AG04450 (cell line): ENCODE data around the gene ATP2B2. TPM values are rescaled to one million over a fixed set of nuclear protein-coding genes. Genes with fewer than 3 reads are reported as not detected.

Experiments
- CTCF ChIA-PET: fragments of 300-600, 350-600 bp; formaldehyde crosslinking; extraction: SDS; loops from one replicate; lab custom pipeline; 2022; ENCODE audit warnings: antibody characterized with exemption, inconsistent platforms; lab: Charles Lee
- POLR2A ChIA-PET: fragments of 350-600 bp; formaldehyde crosslinking; extraction: SDS; loops from one replicate; lab custom pipeline; 2021; ENCODE audit warnings: antibody characterized with exemption, inconsistent platforms; lab: Yijun Ruan, JAX
- DNase-seq: peaks from one replicate; pipeline ENCODE4 v3.0.0-alpha.2; 2011; ENCODE audit warnings: low read depth, low spot score
- H3K27ac ChIP-seq: one replicate; pipeline ENCODE4 v1.5.1; 2012; ENCODE audit warnings: low read depth, low read length, control low read depth
- H3K27me3 ChIP-seq: one replicate; pipeline ENCODE4 v1.6.0; 2012; ENCODE audit warnings: low read length; ENCODE audit not compliant: control insufficient read depth, insufficient read depth
- H3K4me3 ChIP-seq: 2 replicates; pipeline ENCODE4 v1.5.1; 2011; ENCODE audit warnings: mild to moderate bottlenecking, low read depth, low read length, control low read depth
- H3K9me3 ChIP-seq: 2 replicates; pipeline ENCODE4 v1.5.1; 2012; ENCODE audit warnings: low read length; ENCODE audit not compliant: control insufficient read depth, insufficient read depth
- CTCF ChIP-seq: IDR thresholded peaks from 2 replicates; pipeline ENCODE4 v1.5.1; 2011; ENCODE audit warnings: low read depth, low read length, control low read depth, inconsistent platforms
- polyA minus RNA-seq: library from RNA; depleted of rRNA, polyadenylated mRNA; stranded (reverse); fragments of >200 nt; gene quantifications from 2 replicates; pipeline ENCODE4 v1.2.3, GENCODE V29; 2011; rRNA and poly(A)+ RNA removed
- polyA plus RNA-seq: library from polyadenylated mRNA; depleted of rRNA; stranded (reverse); fragments of >200 nt; gene quantifications from 2 replicates; pipeline ENCODE4 v1.2.3, GENCODE V29; 2011; rRNA removed

Gene ATP2B2
- 0.01 TPM in 2 replicates for polyA plus RNA-seq
- not detected in 2 replicates for polyA minus RNA-seq

- peaks cover 69% of the 10 kb centered on the region for H3K27me3 ChIP-seq
- H3K27ac ChIP-seq: no peak within 1 kb of the TSS
- DNase-seq: no peak
- H3K4me3 ChIP-seq: no peak within 1 kb of the TSS
- ChIA-PET POLR2A (no interaction called here), CTCF (no interaction called here)
- H3K9me3 ChIP-seq: no peaks in the 10 kb centered on the region; the same call in 1 of the 2 replicates
- no peak for TF ChIP-seq CTCF
Observed at GRCh38 chr3:10505050-10505790, at the start of gene ATP2B2. ATP2B2 (minus strand) TSS chr3:10505586; CDS start chr3:10449543, 56,043 bp downstream.

DNA sequence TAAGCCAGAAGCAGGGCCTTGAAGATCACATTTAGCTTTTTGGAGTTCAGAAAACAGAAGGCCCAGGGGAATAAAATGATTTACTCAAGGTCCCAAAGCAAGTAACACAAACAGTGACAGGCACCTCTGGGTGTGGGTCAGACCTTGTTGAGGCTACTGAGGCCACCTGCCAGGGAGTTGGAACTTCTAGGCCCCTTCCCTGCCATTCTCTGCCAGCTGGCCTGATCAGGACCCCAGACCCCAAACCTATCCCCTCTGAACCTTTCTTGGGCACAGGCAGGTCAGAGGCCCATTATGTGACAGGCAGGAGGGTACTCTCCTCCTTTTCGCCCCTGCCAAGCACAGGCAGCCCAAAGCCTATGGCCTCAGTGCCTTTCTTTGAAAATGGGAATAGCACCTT lies 49.4 kb upstream of the ATP2B2 start:
- ChIA-PET CTCF (no interaction called here), POLR2A (no interaction called here)
- Histone ChIP-seq H3K27ac (no peak overlapping the region), H3K4me3 (no peak overlapping the region), H3K9me3 (no peaks in the 10 kb centered on the region), H3K27me3 (peaks cover 6% of the 10 kb centered on the region)
- no peak for DNase-seq
- TF ChIP-seq CTCF: no peak

GRCh38 chr3:10554236-10554611 lies 48.8 kb upstream of the ATP2B2 start:
- TF ChIP-seq CTCF: no peak
- ChIA-PET POLR2A (no interaction called here), CTCF (no interaction called here)
- Histone ChIP-seq H3K27ac (no peak overlapping the region), H3K4me3 (no peak overlapping the region), H3K9me3 (no peaks in the 10 kb centered on the region), H3K27me3 (peaks cover 5% of the 10 kb centered on the region)
- DNase-seq: no peak

- ChIA-PET CTCF (no interaction called here), POLR2A (no interaction called here)
- H3K27ac ChIP-seq: no peak overlapping the region
- no peak for TF ChIP-seq CTCF
- no peak for DNase-seq
- no peaks in the 10 kb centered on the region for H3K9me3 ChIP-seq
- H3K27me3 ChIP-seq: peaks cover 2% of the 10 kb centered on the region
- no peak overlapping the region for H3K4me3 ChIP-seq
Observed at GRCh38 chr3:10553591-10554235, 48.3 kb upstream of the ATP2B2 start.

DNA sequence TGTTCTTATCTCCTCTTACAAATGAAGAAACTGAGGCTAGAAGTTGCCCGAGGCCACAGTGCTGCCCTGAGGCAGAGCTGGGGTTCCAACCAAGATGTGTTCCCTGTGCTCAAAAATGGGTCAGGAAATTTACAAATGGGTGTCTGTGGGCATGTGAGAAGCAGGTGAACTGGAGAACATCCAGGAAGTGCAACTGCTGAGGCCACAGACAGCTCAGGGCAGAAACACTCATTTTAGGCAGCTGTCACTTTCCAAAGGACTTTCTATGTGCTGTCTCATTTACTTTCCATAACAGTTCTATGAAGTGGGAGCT lies 47.2 kb upstream of the ATP2B2 start:
- peaks cover 4% of the 10 kb centered on the region for H3K27me3 ChIP-seq
- no peak overlapping the region for H3K27ac ChIP-seq
- H3K9me3 ChIP-seq: no peaks in the 10 kb centered on the region
- CTCF ChIA-PET: no interaction called here
- no peak for DNase-seq
- H3K4me3 ChIP-seq: no peak overlapping the region
- TF ChIP-seq CTCF: no peak
- POLR2A ChIA-PET: no interaction called here
